Measurements from ENCODE around the gene DLAT.

DNA sequence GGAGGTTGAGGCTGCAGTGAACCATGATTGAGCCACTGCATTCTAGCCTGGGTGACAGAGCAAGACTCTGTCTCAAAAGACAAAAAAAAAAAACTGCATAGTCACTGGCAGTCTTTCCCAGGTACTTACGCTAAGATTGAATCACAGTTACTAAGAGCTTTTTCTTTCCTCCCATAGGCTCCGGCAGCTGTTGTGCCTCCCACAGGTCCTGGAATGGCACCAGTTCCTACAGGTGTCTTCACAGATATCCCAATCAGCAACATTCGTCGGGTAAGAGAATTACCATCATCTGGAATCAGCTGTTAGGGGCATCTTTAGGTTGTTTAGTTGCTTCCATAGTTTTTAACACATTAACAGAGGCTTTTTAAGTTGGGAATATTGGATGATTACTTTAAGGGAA lies 19.8 kb downstream of the DLAT start:
- TF ChIP-seq NANOG (IDR thresholded peaks at IDR 0.05; ENCODE audit: borderline replicate concordance) = no peak
- TF ChIP-seq, protein P1, sequence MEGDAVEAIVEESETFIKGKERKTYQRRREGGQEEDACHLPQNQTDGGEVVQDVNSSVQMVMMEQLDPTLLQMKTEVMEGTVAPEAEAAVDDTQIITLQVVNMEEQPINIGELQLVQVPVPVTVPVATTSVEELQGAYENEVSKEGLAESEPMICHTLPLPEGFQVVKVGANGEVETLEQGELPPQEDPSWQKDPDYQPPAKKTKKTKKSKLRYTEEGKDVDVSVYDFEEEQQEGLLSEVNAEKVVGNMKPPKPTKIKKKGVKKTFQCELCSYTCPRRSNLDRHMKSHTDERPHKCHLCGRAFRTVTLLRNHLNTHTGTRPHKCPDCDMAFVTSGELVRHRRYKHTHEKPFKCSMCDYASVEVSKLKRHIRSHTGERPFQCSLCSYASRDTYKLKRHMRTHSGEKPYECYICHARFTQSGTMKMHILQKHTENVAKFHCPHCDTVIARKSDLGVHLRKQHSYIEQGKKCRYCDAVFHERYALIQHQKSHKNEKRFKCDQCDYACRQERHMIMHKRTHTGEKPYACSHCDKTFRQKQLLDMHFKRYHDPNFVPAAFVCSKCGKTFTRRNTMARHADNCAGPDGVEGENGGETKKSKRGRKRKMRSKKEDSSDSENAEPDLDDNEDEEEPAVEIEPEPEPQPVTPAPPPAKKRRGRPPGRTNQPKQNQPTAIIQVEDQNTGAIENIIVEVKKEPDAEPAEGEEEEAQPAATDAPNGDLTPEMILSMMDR (conservative IDR thresholded peaks at IDR 0.05; ENCODE audit: low read depth in 2 of 2) = no peak
- no peak for TF ChIP-seq CREB1 (CRISPR knock-in tag; IDR thresholded peaks at IDR 0.05; ENCODE audit: low read depth)
- no peak for TF ChIP-seq EZH2 (IDR thresholded peaks at IDR 0.05; ENCODE audit: low read depth, unreplicated experiment)
- TF ChIP-seq POLR2AphosphoS5 (IDR thresholded peaks at IDR 0.05; ENCODE audit: low read depth) = no peak
- no peak for TF ChIP-seq EZH2phosphoT487 (IDR thresholded peaks at IDR 0.05; ENCODE audit: unreplicated experiment)
- TF ChIP-seq, protein P2, sequence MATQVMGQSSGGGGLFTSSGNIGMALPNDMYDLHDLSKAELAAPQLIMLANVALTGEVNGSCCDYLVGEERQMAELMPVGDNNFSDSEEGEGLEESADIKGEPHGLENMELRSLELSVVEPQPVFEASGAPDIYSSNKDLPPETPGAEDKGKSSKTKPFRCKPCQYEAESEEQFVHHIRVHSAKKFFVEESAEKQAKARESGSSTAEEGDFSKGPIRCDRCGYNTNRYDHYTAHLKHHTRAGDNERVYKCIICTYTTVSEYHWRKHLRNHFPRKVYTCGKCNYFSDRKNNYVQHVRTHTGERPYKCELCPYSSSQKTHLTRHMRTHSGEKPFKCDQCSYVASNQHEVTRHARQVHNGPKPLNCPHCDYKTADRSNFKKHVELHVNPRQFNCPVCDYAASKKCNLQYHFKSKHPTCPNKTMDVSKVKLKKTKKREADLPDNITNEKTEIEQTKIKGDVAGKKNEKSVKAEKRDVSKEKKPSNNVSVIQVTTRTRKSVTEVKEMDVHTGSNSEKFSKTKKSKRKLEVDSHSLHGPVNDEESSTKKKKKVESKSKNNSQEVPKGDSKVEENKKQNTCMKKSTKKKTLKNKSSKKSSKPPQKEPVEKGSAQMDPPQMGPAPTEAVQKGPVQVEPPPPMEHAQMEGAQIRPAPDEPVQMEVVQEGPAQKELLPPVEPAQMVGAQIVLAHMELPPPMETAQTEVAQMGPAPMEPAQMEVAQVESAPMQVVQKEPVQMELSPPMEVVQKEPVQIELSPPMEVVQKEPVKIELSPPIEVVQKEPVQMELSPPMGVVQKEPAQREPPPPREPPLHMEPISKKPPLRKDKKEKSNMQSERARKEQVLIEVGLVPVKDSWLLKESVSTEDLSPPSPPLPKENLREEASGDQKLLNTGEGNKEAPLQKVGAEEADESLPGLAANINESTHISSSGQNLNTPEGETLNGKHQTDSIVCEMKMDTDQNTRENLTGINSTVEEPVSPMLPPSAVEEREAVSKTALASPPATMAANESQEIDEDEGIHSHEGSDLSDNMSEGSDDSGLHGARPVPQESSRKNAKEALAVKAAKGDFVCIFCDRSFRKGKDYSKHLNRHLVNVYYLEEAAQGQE (IDR thresholded peaks at IDR 0.05; ENCODE audit: unreplicated experiment) = no peak
